Thoracic aorta (tissue), 2 donors: ENCODE data around the gene PXDN. TPM values are rescaled to one million over a fixed set of nuclear protein-coding genes. Genes with fewer than 3 reads are reported as not detected.

Source experiments
- ATAC-seq: fragments of 150-250 bp; one replicate; pipeline ENCODE4 v1.8.0; 2017; ENCODE audit warnings: low read depth; ENCODE audit not compliant: insufficient number of reproducible peaks, low FRiP score
- DNase-seq: peaks from one replicate; pipeline ENCODE4 v3.0.0-alpha.2; 2020; ENCODE audit warnings: low spot score
- H3K27ac ChIP-seq, 2 donors: fragments of 200-600 bp; sonication (generic); 1 replicate in 1 of 2; 2 replicates in 1 of 2; pipeline ENCODE4 v1.5.1; 2016; ENCODE audit warnings: mild to moderate bottlenecking in 2 of 2, moderate library complexity in 2 of 2
- H3K27me3 ChIP-seq: fragments of 200-600 bp; sonication (generic); replicated peaks from 2 replicates; pipeline ENCODE4 v1.6.0; 2016; ENCODE audit warnings: mild to moderate bottlenecking; ENCODE audit not compliant: insufficient read depth
- H3K36me3 ChIP-seq: fragments of 200-600 bp; sonication (generic); one replicate; pipeline ENCODE4 v1.5.1; 2016
- H3K4me1 ChIP-seq, 2 donors: fragments of 200-600 bp; sonication (generic); 1 replicate in 1 of 2; 2 replicates in 1 of 2; pipeline versions ENCODE4 v1.5.1 to v1.6.0; 2016; ENCODE audit warnings: low read depth in 2 of 2, mild to moderate bottlenecking in 1 of 2; ENCODE audit not compliant: control insufficient read depth in 1 of 2
- H3K4me3 ChIP-seq: fragments of 200-600 bp; sonication (generic); 2 replicates; pipeline ENCODE4 v1.5.1; 2016; ENCODE audit warnings: mild to moderate bottlenecking
- H3K9me3 ChIP-seq: fragments of 200-600 bp; sonication (generic); 2 replicates; pipeline ENCODE4 v1.5.1; 2016
- CTCF ChIP-seq: fragments of 200-600 bp; sonication (generic); IDR thresholded peaks from one replicate; pipeline ENCODE4 v1.5.1; 2019; ENCODE audit warnings: antibody characterized with exemption
- total RNA-seq, 2 donors: library from RNA; depleted of rRNA; stranded (reverse); fragments of >200 nt; gene quantifications; one replicate each; pipeline versions ENCODE4 v1.1.0 to v1.2.3, GENCODE V29; 2016

The PXDN gene
- total RNA-seq, 2 donors from 2014 or later, result 97.5 to 114 TPM

GRCh38 chr2:1603059-1603458 lies 141.3 kb downstream of the PXDN start:
- DNase-seq, result no peak
- TF ChIP-seq CTCF, result no peak
- no peaks in the 10 kb centered on the region for H3K36me3 ChIP-seq

GRCh38 chr2:1602278-1603010 lies 141.9 kb downstream of the PXDN start:
- DNase-seq (no peak), ATAC-seq (no peak)
- H3K4me3 ChIP-seq, result no peak overlapping the region
- no peaks in the 10 kb centered on the region for H3K4me1 ChIP-seq
- no peaks in the 10 kb centered on the region for H3K27me3 ChIP-seq
- no peak for TF ChIP-seq CTCF
- no peak overlapping the region for H3K27ac ChIP-seq
- no peaks in the 10 kb centered on the region for H3K9me3 ChIP-seq
- no peaks in the 10 kb centered on the region for H3K36me3 ChIP-seq

More at GRCh38 chr2:1603059-1603458, 141.3 kb downstream of the PXDN start:
- no peak overlapping the region for H3K4me3 ChIP-seq
- H3K27ac ChIP-seq, result no peak overlapping the region
- ATAC-seq, result no peak
- no peaks in the 10 kb centered on the region for H3K4me1 ChIP-seq
- no peaks in the 10 kb centered on the region for H3K9me3 ChIP-seq
- H3K27me3 ChIP-seq, result no peaks in the 10 kb centered on the region

- TF ChIP-seq CTCF, result no peak
- no peak overlapping the region for H3K4me3 ChIP-seq
- ATAC-seq (no peak), DNase-seq (no peak)
- H3K27me3 ChIP-seq, result no peaks in the 10 kb centered on the region
- no peaks in the 10 kb centered on the region for H3K4me1 ChIP-seq
- H3K36me3 ChIP-seq, result no peaks in the 10 kb centered on the region
- H3K9me3 ChIP-seq, result no peaks in the 10 kb centered on the region
- no peak overlapping the region for H3K27ac ChIP-seq
Observed at GRCh38 chr2:1601471-1602277, 142.6 kb downstream of the PXDN start.

GRCh38 chr2:1601067-1601412 lies 143.3 kb downstream of the PXDN start:
- Histone ChIP-seq H3K36me3 (no peaks in the 10 kb centered on the region), H3K27ac (no peak overlapping the region), H3K4me3 (no peak overlapping the region), H3K4me1 (no peaks in the 10 kb centered on the region), H3K9me3 (no peaks in the 10 kb centered on the region), H3K27me3 (no peaks in the 10 kb centered on the region)
- ATAC-seq (no peak), DNase-seq (no peak)
- TF ChIP-seq CTCF, result no peak

- Histone ChIP-seq H3K4me1 (no peaks in the 10 kb centered on the region), H3K27me3 (no peaks in the 10 kb centered on the region), H3K36me3 (no peaks in the 10 kb centered on the region), H3K4me3 (no peak overlapping the region), H3K27ac (no peak overlapping the region), H3K9me3 (no peaks in the 10 kb centered on the region)
- no peak for ATAC-seq
- DNase-seq, result no peak
- TF ChIP-seq CTCF, result no peak
Observed at GRCh38 chr2:1600191-1601066, 143.9 kb downstream of the PXDN start.
